Measurements from ENCODE around the gene ACER2. TPM values are rescaled to one million over a fixed set of nuclear protein-coding genes. Genes with fewer than 3 reads are reported as not detected.
A peak's percentile ranks its signal among the peaks of the same experiment; 100 is the strongest.

The ACER2 gene
- total RNA-seq, 4 donors from 2014 or later: 3.5 to 4.2 (median 4.0) TPM

DNA sequence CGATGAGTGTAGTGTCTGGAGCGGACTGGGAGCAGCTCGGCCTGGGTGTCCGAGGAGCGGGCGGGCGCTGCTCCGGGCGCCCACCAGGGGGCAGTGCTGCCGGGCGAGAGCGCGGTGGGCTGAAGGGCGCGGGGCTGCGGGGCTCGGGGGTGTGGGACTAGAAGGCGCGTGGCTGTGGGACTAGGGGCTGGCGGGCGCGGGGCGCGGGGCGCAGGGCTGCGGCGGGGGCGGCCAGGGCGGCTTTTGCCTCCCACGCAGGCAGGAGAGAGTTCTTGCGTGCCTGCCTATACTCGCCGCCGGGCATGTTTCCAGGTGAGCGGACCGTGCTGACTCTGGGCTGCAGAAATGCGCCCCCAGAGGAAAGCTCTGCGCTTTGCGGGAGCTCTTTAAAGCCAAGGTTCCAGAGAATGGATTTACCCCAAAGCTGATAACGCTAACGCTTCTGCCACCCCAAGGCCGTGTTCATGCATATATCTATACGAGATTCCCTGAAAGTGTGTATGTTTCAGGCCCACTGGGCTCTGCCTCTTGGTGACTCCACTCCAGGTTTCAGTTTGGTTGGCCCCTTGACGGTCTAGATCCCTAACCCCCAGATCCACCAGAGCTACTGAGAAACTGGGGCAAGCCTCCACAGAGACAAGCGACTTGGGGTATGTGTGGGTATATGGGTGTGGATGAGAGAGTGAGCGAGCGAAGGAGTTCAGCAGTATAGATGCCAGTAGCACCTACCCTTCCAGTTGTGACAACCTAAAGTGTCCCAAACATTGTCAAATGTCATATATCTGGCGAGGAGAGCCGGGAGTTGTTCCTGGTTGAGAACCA lies 56.2 kb downstream of the ACER2 start:
- TF ChIP-seq POLR2A (IDR thresholded peaks at IDR 0.05): no peak
- TF ChIP-seq, protein P1, sequence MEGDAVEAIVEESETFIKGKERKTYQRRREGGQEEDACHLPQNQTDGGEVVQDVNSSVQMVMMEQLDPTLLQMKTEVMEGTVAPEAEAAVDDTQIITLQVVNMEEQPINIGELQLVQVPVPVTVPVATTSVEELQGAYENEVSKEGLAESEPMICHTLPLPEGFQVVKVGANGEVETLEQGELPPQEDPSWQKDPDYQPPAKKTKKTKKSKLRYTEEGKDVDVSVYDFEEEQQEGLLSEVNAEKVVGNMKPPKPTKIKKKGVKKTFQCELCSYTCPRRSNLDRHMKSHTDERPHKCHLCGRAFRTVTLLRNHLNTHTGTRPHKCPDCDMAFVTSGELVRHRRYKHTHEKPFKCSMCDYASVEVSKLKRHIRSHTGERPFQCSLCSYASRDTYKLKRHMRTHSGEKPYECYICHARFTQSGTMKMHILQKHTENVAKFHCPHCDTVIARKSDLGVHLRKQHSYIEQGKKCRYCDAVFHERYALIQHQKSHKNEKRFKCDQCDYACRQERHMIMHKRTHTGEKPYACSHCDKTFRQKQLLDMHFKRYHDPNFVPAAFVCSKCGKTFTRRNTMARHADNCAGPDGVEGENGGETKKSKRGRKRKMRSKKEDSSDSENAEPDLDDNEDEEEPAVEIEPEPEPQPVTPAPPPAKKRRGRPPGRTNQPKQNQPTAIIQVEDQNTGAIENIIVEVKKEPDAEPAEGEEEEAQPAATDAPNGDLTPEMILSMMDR (IDR thresholded peaks at IDR 0.05): peak in 5 of 6 experiments; percentile 51 to 94 (median 64)
- no peaks in the 10 kb centered on the region for H3K9me3 ChIP-seq
- no peaks in the 10 kb centered on the region for H3K36me3 ChIP-seq
- peaks cover 0 to 6% (median 0%) of the 10 kb centered on the region in 4 donors for H3K4me1 ChIP-seq
- DNase-seq: peak; percentile 79 to 85 (median 80)
- H3K27me3 ChIP-seq: no peaks in the 10 kb centered on the region
- H3K27ac ChIP-seq: peak overlapping the region in 1 of 4 donors; percentile 68
- peak overlapping the region; percentile 44 to 79 (median 64) for H3K4me3 ChIP-seq

DNA sequence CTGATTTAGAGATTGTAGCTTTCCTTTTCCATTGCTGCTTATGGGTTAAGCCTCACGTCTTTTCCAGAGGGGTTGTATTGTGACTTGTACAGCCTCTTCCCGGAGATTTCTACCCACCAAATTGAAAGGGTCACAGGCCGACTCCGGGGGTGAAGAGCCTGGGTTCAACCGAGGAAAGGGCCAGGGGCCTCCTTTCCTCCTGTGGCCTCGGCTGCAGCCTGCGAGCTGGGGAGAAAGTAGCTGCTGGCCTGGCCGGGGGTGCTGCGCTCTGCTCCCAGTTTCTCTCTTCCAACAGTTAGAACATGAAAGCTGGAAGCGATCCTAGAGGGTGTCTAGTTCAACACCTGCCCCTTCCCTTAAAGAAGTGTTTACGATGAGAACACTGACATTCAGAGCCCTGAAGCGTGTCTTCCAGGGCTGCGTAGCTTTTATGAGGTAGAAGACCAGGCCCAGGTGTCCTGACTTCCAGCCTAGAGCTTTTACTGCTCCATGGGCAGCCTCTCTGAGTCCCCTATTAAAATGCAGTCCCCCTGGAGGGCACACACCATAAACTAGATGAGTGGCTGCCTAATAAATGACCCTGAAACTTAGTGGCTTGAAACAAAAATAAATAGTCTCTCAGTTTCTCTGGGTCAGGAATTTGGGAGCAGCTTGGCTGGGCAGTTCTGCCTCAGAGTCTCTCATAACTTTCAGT lies 56.9 kb downstream of the ACER2 start:
- Histone ChIP-seq H3K9me3 (no peaks in the 10 kb centered on the region), H3K4me3 (no peak overlapping the region), H3K4me1 (peaks cover 0 to 6% (median 0%) of the 10 kb centered on the region in 4 donors), H3K27me3 (no peaks in the 10 kb centered on the region), H3K36me3 (no peaks in the 10 kb centered on the region), H3K27ac (no peak overlapping the region)
- TF ChIP-seq, protein P1 (IDR thresholded peaks at IDR 0.05): no peak
- no peak for TF ChIP-seq POLR2A (IDR thresholded peaks at IDR 0.05)
- no peak for DNase-seq

DNA sequence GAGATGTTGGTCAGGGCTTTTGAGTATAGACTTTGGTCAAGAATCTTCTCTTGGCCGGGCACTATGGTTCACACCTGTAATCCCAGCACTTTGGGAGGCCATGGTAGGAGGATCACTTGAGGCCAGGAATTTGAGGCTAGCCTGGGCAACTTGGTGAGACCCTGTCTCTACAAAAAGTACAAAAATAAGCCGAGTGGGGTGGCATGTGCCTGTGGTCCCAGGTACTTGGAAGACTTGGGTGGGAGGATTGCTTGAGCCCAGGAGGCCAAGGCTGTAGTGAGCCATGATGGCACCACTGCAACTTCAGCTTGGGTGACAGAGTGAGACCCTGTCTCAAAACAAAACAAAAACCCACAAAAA lies 57.5 kb downstream of the ACER2 start:
- no peaks in the 10 kb centered on the region for H3K36me3 ChIP-seq
- H3K27me3 ChIP-seq: no peaks in the 10 kb centered on the region
- no peak overlapping the region for H3K27ac ChIP-seq
- TF ChIP-seq POLR2A (IDR thresholded peaks at IDR 0.05): no peak
- TF ChIP-seq, protein P1 (IDR thresholded peaks at IDR 0.05): no peak
- H3K9me3 ChIP-seq: no peaks in the 10 kb centered on the region
- no peak for DNase-seq
- H3K4me3 ChIP-seq: no peak overlapping the region
- peaks cover 0 to 6% (median 0%) of the 10 kb centered on the region in 4 donors for H3K4me1 ChIP-seq

DNA sequence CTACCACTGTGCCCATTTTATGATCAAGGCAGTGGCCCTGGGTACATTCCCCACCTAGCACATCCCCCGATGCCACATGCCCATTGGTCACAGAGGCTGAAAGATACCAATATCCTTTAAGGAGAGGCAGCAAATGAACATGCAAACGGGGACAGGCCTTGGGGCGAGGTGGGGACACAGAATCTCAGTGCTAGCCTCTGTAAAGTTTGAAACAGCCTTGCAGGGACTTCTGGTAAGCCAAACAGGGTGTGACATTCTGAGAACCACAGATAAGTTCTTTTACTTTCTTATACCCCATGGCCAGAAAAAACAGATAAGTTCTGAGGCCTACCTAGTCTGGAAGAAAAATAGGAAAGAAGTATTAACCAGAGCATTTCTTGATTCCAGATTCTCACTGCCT lies 60.5 kb downstream of the ACER2 start:
- no peak for DNase-seq
- no peak overlapping the region for H3K27ac ChIP-seq
- TF ChIP-seq, protein P1 (IDR thresholded peaks at IDR 0.05): no peak
- TF ChIP-seq POLR2A (IDR thresholded peaks at IDR 0.05): no peak
- no peaks in the 10 kb centered on the region for H3K27me3 ChIP-seq
- peaks cover 0 to 7% (median 2%) of the 10 kb centered on the region in 4 donors for H3K4me1 ChIP-seq
- no peaks in the 10 kb centered on the region for H3K36me3 ChIP-seq
- H3K4me3 ChIP-seq: no peak overlapping the region
- H3K9me3 ChIP-seq: no peaks in the 10 kb centered on the region

DNA sequence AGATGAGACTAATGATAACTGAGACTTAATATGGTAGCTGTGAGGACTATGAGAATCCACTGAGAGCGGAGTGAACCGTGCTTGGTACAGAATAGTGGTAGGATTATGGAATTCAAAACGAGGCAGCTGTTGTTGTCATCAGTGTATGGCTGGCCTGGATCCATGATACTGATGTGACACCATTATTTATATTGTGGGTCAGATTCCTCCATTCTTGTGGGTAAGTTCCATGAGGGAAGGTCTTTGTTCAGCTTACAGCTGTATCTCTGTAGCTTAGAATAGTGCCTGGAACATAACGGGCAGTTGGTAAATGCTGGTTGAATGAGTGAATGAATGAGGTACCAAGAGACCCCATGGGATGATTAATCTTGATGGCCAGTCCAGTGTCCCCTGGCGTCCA lies 61.8 kb downstream of the ACER2 start:
- Histone ChIP-seq H3K9me3 (no peaks in the 10 kb centered on the region), H3K4me1 (peaks cover 0 to 7% (median 0%) of the 10 kb centered on the region in 4 donors), H3K4me3 (no peak overlapping the region), H3K27me3 (no peaks in the 10 kb centered on the region), H3K27ac (no peak overlapping the region), H3K36me3 (no peaks in the 10 kb centered on the region)
- no peak for TF ChIP-seq POLR2A (IDR thresholded peaks at IDR 0.05)
- TF ChIP-seq, protein P1 (IDR thresholded peaks at IDR 0.05): no peak
- no peak for DNase-seq

Measured in Peyer's patch (tissue), 4 donors.